UCSD-AML1 (cell line): ENCODE measurements around the gene IKZF2.

Source experiments
- DNase-seq: peaks from one replicate; lab custom pipeline; 2025; ENCODE audit not compliant: unreplicated experiment; lab: John Stamatoyannopoulos, UW

Gene IKZF2

DNA sequence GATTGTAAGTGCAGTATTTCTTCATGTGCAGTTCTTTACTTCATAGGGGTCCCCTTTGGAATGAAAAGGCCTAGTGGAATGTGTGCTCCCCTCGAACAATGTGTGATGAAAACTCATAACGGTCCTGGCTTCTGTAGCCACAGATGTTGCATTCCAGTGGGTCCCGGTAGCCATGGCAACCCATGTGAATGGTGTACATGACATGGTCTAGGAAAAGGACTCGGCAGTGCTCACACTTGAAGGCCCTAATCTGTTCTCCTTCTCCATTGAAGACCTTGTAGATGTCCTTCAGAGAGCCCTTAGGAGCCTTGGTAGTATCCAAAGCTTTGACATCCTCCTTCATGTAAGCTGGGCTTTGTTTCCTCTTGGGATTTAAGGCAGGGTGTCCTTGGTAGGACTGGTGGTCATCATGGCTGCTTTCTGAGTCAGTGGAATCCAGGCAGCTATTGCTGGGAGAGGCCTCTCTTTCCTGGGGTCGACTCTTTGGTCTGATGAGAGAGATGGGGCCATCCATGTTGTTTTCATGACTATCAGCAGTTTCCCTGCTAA lies 144.0 kb downstream of the IKZF2 start:
- DNase-seq: no peak

DNA sequence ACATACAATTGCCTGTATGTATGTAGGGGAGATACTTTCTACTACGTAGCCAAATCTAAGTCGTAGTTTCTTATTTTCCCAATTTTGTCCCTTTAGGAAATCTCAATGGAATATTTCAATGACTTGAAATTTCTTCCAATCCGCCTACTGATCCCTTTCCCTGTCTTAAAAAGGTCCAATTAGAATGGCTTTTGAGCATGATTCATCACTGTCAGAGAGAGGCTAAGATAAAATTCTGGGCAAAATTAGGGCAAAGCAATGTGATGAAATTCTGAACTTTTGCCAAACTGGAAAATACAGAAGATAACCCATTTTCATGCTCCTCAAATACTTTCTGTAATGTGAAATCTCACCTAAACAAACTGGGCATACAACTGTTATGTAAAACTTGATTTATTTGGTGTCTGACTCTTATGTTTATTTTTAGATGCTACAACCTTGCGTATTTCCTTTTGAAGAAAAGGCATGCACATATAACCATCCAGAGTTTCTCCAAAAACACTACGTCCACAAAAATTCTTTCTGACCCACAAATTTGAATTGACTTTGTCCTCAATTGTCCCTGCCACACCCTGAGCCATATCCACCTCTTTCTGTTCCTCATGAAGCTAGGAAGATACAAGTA lies 147.1 kb downstream of the IKZF2 start:
- no peak for DNase-seq

DNA sequence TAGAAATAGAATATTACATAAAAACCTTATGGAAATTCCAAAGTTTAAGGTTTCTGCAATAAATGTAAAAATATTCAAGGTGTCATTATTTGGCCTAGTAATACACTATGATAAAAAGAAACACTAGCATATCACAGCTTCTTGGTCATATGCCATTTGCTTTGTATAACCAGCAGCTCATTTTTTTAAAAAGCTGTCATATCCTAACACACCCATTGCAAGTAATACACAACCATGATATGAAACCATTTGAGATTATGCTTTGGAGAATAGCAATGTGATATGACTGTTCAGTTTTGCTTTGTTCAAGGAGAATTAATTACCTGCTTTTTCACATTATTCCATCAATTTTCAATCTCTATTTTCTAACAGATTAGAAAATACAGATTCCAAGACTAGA lies 149.0 kb downstream of the IKZF2 start:
- no peak for DNase-seq

DNA sequence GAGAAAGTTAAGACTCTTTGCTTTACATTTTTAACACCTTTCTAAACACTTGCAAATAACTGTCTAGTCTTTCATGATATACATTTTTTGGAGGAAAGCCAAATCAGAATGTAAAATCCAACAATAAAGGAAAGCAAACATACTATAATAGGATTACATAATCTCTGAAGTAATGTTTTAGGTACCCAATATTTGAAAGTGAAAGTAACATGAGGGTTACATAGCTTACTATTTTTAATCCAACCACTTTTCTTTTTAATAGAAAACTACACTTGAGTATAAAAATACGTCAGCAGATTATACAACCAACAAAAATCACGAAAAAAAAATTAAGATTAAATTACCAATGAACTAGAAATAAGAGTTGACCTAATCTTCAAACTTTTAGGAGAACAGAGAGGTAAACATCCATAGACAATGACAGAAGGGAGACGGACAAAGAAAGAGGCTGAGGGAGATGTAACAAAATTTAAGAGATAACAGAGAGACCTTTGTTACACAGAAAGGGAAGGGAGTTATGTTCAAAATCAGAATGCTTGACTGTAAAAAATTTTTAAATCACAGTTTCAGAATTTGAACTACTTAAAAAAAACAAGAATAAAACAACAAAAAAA lies 150.0 kb downstream of the IKZF2 start:
- no peak for DNase-seq

DNA sequence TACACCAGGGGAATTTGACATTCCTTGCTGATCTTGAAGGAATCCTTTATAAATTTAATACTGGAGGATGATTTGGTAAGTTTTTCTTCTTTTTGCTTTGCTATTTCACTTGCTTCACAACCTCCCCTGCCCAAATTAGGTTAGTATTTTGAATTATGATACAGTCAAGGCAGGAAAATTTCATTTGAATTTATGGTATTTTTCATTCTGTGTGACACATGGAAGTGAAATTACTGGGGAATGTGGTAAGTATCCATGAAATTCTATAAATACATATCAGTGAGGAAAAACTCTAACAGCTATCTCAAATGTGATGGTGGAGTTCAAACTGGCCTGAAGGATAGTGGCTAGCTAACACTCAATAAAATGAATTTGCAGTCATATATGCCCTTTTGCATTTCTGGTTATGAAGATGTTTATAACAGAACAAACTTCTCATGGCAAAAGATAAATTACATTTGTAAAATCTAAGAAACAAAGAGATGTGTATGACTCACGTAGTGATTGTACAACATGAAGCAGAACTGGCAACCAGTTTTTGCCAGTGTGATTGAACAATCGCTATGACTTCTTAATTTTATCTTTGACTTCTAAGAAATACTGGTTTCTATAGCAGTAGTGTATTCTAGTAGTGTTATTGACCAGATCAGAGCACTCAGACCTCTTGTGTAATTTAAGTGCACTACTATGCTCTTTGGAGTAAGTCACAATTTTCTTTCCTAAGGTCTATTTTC lies 152.6 kb downstream of the IKZF2 start:
- no peak for DNase-seq

DNA sequence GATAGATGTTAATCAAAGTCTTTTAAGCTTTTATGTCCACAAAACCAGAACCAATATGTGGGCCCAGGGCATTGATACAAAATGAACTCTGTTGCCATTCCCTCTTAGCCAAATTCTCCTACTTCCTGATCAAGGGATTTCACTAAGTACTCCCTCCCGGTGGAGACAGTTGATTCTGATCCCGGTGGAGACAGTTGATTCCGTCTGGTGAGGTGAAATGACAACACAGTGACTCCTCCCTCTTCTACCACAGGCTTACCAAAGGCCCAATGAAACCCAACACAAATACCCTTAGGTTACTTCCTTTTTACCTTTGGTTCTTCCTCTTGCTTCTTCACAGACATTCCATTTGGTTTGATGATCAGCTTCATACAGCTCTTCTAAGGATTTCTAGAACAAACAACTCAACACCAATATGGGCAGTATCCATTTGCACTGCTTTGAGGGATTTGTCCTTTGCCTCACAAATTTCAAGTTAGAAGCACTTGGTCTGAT lies 153.8 kb downstream of the IKZF2 start:
- no peak for DNase-seq

DNA sequence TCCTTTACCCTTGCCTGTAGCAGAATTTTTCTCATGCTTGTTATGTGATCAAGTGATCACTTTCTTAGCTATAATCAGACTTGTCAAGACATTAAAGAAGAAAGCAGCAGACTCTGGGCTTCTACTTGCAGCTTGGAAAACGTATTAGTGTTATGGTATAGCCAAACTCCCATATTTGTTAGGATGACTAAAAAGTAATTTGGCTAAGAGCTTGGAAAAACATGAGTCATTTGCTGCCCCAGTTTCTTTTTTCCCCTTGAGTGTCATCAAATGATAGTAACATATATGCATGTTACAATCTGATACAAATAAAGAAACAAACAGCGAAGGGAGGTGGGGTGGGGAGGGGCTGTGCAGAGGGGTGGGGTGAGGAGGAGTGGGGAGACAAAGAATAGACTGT lies 155.5 kb downstream of the IKZF2 start:
- DNase-seq: no peak

DNA sequence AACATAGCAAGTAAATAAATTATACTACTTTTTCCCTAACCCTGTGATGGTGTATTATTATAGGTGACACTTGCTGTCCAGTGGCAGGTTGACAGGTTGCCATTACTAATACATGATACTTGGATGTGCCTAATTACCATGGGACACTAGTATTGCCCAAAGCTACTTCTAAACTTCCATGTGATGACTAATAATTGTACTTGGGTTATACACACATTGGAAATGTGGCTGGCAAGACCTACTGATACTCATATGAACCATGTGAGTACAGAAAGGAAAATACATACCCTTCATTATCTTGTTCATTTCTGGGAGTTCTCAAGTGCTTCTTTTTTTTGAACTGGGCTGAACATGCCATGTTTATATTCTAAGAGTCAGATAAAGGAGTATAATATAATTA lies 156.4 kb downstream of the IKZF2 start:
- DNase-seq: no peak

DNA sequence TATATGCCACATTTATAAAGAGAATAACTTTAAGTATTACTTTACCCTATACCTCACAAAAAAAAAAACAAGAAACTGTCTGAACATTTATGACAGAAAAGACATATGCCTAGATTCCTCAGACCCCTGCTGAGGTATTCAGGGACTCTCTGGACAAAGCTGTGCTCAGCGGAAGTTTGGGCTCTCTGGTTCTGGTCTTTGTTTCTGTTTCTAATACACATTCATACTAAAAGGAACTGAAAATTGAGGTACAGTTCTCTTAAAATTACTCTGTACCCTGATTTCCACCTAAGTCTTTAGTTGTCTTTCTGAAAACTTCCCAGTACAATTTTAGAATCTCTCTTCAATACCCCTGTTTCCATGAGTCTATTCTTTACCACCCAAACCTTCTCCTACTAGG lies 160.3 kb downstream of the IKZF2 start:
- no peak for DNase-seq

DNA sequence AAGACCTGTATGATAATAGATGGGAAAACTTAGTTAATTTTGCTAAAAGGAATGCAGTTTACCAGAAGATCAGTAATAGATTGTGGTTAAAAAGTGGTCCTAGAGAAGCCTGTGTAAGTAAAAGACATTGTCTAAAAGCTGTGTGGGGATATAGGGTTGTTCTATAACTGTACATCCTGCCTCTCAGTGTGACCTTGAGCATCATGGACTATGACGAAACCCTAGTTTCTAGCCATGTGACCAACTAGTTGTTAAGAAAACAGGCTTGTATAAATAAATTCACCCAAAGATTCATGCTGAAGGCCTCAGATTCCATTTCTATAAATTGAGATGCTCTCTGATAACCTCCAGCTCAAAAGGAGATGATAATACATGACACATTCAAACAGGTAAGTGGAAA lies 160.7 kb downstream of the IKZF2 start:
- DNase-seq: no peak

DNA sequence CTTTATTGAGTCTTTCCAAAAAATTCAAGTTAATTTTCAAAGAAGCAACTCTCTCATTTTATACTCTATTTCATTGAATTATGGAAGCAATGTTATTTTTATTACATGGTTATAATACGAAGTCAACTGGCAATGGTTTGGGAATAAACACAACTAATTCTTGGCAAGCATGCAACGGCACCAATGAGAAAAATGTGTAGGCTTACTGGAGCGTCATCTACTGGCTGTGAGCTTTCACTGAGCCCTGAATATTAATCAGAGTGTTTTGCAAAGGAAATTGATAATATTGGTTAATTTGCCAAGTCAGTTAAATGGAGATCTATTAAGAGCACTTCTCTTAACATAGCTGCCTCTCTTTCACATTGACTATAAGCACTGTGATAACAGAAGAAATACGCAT lies 163.9 kb downstream of the IKZF2 start:
- no peak for DNase-seq

DNA sequence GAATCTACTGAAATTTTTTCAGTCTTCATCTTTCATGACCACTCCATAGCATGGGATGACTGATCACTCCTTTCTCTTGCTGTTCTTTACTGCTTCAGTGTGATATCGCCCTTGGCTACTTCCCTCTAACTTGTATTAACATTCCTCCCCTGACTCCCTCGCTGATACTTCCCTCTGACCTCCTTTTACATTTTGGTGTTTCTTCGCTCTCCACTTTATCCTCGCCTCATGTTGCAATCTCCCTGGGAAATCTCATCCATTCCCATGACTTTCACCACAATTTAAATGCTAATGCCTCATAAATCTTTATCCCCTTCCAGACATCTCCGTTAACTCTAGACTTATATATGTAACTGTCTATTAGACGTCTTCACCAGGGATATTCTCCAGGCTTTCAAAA lies 167.3 kb downstream of the IKZF2 start:
- no peak for DNase-seq

DNA sequence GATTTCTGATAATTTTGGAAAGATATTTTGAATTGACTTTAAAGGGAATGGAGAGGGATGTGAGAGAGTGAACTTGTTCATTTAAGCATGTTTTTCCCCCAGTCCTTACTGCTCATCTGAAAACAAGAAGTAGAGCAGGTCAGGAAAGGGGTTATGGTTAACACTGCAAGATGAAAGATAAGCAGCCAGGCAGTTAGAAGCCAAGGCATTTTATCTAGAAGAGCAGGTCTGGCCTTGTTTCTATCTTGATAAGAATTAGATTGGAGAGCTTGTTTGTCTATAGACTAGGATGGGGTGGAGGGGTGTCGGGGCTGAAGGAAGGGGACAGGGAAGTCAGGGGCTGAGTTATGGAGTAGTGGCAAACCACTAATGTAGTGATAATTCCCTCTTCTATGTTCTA lies 171.6 kb downstream of the IKZF2 start:
- peak; percentile 17 for DNase-seq

DNA sequence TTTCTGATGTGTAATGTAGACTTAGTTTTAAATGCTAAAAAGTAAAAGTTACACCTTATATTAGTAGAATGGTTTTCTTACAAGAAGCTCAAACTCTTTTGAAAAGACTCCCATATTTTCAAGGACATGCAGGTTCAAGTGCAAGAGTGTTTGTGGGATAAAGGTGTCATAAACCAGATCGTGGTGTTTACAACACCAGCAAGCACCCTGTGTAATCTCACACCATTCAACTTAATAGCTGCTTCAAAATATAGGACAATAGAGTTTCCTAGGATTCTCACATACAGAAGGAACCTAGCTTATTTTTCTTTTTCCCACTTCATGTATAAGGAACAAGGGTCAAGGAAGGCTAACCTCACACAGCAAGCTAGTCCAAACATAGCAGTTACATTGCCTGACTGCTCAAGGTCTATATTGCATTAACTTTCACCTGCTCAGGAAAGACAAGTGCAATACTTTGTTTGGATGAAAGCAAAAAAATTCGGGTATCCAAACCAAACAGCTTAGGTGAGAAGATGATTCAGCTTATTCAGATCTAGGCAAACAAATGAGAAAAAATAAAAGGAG lies 172.3 kb downstream of the IKZF2 start:
- DNase-seq: no peak

DNA sequence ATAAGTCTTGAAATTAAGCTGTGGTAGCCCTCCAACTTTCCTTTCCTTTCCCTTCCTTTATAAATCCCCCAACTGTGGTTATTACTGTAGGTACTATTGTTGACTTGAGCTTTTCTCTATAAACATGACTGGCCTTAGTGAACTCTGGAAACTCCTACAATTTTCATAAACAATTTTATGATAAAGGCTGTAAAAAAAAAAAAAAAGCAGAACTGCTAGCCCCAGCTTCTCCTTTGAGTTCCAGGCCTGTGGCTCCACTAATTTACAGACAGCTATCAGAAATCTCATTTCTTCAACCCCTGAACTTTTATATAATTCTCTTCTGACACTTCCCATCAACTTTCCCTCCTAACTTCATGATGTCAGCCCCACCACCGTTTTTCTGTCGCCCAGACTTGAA lies 174.3 kb downstream of the IKZF2 start:
- no peak for DNase-seq

DNA sequence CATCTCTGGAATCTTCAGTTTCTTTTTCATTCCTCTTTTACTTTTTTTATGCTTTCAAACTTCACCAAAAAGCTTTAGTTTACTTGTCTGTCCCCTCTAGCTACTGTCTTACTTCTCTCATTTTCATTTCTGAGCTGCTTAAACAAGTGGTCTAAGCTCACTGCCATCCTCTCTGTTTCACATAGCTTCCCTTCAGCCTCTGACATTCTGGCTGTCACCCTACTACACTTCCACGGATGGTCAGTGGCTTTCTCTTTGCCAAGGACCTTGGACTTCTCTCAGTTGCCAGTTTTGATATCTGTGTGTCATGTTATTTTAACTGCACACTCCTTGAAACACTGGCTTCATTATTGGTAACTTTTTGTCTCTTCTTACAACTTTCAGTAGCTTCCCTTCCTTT lies 176.1 kb downstream of the IKZF2 start:
- DNase-seq: no peak

DNA sequence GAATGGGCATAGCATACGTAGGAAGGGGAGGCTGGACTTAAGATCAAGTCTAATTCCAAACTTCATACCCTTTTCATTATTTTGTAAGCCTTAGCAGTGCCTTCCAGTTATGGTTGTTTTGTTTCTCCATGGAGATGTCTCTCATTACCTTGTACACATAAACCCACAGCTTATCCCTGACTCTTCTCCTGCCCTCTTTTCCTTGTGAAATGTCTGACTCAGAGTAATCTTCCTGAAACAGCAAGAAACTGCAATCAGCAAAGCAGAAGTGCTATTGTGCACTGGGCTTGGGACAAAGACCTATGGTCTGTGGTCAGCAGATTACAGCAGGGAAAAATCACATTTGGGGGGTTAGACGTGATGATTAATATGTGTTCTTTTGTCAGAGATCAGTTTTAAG lies 176.7 kb downstream of the IKZF2 start:
- peak; percentile 7 for DNase-seq

DNA sequence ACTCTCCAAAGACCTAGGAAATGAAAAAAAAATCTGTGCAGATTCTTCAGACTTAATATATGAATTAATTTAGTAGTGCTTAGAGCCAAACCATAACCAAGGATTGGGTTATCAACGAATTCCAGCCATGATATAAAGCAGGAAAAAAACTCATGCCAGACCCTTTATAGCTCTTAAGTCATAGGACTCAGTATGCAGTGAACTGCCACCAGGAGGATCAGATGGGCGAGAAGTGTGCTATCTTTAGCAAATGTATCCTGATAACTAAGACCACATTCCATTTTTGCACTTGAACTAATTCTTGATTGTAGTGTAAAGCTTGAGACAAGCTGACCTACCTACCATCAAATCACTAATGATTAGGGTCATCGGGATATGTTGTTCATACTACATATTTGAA lies 178.1 kb downstream of the IKZF2 start:
- DNase-seq: no peak

DNA sequence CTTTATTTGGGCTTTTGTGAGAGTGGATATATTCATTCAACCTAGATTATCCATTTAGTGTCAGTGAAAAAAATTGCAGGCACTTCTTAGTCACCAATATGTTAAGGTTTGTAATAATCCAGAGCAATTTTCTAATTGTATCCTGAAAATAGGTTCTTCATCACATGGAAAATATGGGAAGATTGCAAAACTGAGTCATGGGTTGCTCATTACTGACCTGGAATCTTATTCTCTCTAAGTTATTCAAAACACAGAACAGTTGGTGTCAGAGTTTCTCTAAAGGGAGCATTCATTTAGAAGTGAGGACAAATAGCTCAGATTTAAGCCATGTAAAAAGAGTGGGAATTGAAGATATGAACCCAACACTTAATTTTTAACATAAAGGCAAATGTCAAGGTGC lies 181.3 kb downstream of the IKZF2 start:
- DNase-seq: no peak

DNA sequence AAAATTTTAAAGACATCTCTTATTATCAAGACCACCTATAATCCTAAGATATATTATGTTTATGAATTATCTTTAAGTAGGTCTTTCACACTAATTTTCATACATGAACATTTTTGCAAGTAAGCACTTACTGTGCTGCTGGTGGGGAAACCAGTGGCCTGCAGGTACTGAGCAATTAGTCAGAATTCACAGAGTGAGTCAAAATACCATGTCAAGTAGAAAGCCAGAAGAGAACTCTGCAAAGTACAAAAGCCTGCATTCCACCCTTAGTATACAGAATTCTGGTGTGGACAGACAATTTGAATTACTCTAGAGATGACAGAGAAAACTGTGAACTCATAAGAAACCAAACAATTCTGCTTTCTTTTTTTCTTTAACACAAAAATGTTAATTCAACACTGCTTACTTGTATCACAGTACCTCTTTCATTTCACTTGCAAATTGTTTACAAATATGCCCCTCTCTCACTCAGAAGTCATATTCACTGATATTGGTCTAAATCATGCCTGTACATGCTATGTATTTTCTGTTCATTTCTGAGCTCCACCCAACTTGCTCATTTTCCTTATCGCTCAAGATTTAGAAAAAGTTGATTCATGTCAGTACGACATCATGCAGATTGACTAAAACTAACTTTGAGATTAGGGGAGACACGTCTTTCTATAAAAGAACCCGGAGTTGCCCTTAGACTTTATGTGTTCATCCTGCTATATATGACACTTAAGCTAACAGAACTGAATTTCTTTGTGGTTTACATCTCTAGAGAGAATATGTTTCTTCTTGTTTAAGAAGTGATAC lies 182.9 kb downstream of the IKZF2 start:
- no peak for DNase-seq

DNA sequence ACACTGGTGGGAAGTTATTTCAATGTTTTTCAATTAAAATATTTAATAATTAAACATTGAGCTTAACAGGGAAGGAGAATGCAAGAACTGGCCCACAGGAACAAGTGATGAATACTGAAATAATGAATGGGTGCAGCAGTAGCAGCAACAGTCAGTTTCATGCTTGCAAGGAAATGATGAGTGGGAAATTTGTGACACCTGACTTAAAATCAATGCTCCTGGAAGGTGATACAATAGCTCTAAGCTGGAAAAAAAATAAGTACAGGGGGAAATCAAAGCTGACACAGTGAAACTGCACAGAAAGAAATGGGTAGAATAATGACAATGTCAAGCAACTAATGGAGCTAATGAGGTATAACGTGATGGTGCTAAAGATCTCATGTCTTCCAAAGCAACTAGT lies 184.5 kb downstream of the IKZF2 start:
- DNase-seq: no peak
